ENCODE data around the gene MCC.

DNA sequence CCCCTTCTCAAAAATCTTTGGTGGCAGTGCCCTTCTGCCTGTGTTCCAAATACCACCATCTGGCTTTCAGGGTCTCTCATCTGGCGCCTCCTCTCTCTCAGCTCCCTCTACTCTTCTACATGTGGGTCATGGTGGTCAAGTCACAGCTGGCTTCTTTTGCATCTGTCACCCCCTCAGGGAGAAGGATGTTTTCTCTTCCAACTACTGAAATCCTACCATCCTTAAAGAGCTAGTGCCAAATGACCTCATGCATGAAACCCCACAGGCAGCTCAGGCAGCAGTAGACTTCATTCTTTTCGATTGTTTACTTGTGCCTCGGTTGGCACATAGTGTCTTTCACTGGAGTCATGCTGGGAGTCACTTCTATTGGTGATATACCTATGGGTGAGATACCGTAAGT is 292.5 kb downstream of the MCC start:
- TF ChIP-seq POLR2AphosphoS5 (IDR thresholded peaks at IDR 0.05; ENCODE audit: low read depth, low read length) (no peak), SIN3A (IDR thresholded peaks at IDR 0.05; ENCODE audit: borderline replicate concordance, insufficient read depth, low read length) (no peak)
- TF ChIP-seq, protein P1, sequence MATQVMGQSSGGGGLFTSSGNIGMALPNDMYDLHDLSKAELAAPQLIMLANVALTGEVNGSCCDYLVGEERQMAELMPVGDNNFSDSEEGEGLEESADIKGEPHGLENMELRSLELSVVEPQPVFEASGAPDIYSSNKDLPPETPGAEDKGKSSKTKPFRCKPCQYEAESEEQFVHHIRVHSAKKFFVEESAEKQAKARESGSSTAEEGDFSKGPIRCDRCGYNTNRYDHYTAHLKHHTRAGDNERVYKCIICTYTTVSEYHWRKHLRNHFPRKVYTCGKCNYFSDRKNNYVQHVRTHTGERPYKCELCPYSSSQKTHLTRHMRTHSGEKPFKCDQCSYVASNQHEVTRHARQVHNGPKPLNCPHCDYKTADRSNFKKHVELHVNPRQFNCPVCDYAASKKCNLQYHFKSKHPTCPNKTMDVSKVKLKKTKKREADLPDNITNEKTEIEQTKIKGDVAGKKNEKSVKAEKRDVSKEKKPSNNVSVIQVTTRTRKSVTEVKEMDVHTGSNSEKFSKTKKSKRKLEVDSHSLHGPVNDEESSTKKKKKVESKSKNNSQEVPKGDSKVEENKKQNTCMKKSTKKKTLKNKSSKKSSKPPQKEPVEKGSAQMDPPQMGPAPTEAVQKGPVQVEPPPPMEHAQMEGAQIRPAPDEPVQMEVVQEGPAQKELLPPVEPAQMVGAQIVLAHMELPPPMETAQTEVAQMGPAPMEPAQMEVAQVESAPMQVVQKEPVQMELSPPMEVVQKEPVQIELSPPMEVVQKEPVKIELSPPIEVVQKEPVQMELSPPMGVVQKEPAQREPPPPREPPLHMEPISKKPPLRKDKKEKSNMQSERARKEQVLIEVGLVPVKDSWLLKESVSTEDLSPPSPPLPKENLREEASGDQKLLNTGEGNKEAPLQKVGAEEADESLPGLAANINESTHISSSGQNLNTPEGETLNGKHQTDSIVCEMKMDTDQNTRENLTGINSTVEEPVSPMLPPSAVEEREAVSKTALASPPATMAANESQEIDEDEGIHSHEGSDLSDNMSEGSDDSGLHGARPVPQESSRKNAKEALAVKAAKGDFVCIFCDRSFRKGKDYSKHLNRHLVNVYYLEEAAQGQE (IDR thresholded peaks at IDR 0.05; ENCODE audit: insufficient read depth in 1 of 2, low read depth in 2 of 2, low read length in 2 of 2) = no peak
